ENCODE data around the gene EFR3B.
A peak's percentile ranks its signal among the peaks of the same experiment; 100 is the strongest.
"Not testable (repeated sequence)": the region's sequence is repeated elsewhere in the genome, so short reads cannot be mapped to it uniquely, and the experiment has no call there.

The EFR3B gene

DNA sequence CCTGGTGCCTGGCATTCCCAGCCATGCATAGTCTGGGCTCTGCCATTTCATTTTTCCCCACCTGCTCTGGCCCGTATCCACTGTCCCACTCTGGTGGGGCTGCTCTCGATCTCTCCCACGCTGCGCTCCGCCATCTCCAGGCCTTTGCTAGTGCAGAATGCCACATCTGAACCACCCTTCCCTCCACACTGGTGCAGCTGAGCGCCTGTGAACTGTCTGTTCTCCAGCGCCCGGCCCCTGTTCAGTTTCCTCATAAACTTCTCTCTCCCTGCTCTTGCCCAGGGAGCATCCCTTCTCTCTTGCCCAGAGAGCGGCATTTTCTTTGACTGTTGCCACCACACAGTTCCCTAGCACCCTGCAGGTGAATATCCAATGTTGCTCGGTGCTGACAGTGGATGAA is 105.0 kb downstream of the EFR3B start:
- no peak for DNase-seq (ENCODE audit: low read depth in 1 of 2, low spot score in 1 of 2)

DNA sequence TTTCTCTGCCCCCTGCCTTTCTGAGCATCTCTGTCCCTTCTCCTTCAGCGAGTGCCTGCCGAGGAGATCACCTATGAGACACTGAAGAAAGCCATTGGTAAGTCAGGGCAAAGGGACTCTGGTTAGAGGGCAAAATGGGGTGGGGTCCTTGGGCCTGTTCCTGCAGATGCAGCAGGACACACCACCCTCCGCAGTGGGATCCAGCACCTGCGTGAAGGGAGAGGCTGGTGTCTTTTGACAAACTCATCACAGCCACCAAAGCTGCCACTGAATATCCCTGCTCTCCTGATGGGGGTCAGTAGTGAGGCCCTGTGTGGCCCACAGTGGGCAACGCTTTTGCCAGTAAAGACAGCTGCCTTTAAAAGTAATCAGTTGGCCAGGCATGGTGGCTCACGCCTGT is 107.8 kb downstream of the EFR3B start:
- DNase-seq (ENCODE audit: low read depth in 1 of 2, low spot score in 1 of 2) = no peak

GRCh38 chr2:25150993-25151392 is 109.1 kb downstream of the EFR3B start:
- DNase-seq (ENCODE audit: low read depth in 1 of 2, low spot score in 1 of 2) = not testable (repeated sequence)

- no peak for DNase-seq (ENCODE audit: low read depth in 1 of 2, low spot score in 1 of 2)
Measured at GRCh38 chr2:25151718-25152117, 109.8 kb downstream of the EFR3B start.

GRCh38 chr2:25155401-25155800 is 113.5 kb downstream of the EFR3B start:
- DNase-seq (ENCODE audit: low read depth in 1 of 2, low spot score in 1 of 2) = no peak

- DNase-seq (ENCODE audit: low read depth in 1 of 2, low spot score in 1 of 2) = no peak
Measured at GRCh38 chr2:25158096-25158852, 116.4 kb downstream of the EFR3B start.

- no peak for DNase-seq (ENCODE audit: low read depth in 1 of 2, low spot score in 1 of 2)
Measured at GRCh38 chr2:25159949-25160348, 118.1 kb downstream of the EFR3B start.

GRCh38 chr2:25160376-25160775 is 118.5 kb downstream of the EFR3B start:
- DNase-seq (ENCODE audit: low read depth in 1 of 2, low spot score in 1 of 2) = no peak

- peak; percentile 57 to 69 for DNase-seq (ENCODE audit: low read depth in 1 of 2, low spot score in 1 of 2)
Measured at GRCh38 chr2:25161055-25161781, 119.3 kb downstream of the EFR3B start.

DNA sequence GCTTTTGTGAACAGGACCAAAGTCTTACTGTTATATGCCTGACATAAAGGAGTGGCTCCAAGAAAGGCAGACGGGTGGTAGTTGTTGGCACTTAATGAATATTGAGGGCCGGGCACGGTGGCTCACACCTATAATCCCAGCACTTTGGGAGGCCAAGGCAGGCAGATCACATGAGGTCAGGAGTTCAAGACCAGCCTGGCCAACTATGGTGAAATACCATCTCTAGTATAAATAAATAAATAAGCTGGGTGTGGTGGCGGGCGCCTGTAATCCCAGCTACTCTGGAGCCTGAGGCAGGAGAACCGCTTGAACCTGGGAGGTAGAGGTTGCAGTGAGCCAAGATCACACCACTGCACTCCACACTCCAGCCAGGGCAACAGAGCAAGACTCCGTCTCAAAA is 120.2 kb downstream of the EFR3B start:
- not testable (repeated sequence) for DNase-seq (ENCODE audit: low read depth in 1 of 2, low spot score in 1 of 2)

- DNase-seq (ENCODE audit: low read depth in 1 of 2, low spot score in 1 of 2) = no peak
Measured at GRCh38 chr2:25164561-25164960, 122.7 kb downstream of the EFR3B start.

GRCh38 chr2:25165992-25166875 is 124.4 kb downstream of the EFR3B start:
- no peak for DNase-seq (ENCODE audit: low read depth in 1 of 2, low spot score in 1 of 2)

GRCh38 chr2:25168256-25169072 is 126.6 kb downstream of the EFR3B start, which contains the start of gene POMC:
POMC (minus strand) TSS chr2:25168580; CDS start chr2:25164772, 3,808 bp downstream.
- DNase-seq (ENCODE audit: low read depth in 1 of 2, low spot score in 1 of 2) = no peak

GRCh38 chr2:25169073-25169470 is 127.2 kb downstream of the EFR3B start:
- no peak for DNase-seq (ENCODE audit: low read depth in 1 of 2, low spot score in 1 of 2)

DNA sequence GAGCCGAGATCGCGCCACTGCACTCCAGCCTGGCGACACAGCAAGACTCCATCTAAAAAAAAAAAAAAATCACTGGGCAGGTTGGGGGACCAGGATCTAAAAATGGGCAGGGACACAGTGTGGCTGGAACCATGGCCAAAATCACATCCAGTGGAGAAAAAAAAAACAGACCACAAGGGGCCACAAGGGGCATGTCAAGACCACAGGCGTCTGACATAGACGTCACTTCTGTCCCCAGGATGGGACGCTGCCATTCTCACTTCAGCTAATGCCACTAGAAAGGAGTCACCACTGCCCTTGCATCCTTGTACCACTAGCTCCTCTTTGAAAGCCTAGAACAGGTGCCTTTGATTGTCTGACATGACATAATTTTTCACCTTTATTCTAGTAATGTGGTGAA is 129.0 kb downstream of the EFR3B start:
- no peak for DNase-seq (ENCODE audit: low read depth in 1 of 2, low spot score in 1 of 2)

DNA sequence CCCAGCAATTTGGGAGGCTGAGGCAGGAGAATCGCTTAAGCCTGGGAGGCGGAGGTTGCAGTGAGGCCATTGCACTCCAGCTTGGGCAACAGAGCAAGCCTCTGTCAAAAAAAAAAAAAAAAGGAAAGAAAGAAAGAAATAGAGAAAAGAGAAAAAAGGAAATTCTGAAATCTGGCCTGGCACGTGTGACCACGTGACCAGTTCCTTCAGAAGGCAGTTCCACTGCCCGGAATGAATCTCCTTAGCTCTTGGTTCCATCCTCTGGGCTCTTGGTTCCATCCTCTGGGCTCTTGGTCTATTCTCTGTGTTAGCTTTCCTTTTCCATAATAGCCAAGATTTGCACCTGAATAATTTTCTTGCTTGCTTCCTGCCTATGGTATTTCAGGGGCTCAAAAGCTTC is 131.8 kb downstream of the EFR3B start:
- no peak for DNase-seq (ENCODE audit: low read depth in 1 of 2, low spot score in 1 of 2)

- no peak for DNase-seq (ENCODE audit: low read depth in 1 of 2, low spot score in 1 of 2)
Measured at GRCh38 chr2:25174192-25174861, 132.5 kb downstream of the EFR3B start.

DNA sequence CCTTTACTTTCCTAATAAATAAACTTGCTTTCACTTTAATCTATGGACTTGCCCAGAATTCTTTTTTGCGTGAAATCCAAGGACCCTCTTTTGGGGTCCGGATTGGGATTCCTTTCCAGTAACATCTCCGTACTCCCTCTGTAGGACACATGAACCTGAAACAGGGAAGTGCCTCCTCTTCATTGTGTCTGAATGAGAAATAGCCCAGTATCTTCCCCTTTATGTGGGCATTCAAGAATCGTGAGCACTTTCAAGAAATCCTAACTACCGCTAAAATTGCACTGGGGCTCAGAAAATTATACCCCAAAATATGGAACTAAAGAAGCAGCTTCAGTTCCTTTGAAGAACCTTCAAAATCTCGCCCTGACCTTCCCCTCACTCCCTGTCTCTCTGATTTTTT is 134.3 kb downstream of the EFR3B start:
- no peak for DNase-seq (ENCODE audit: low read depth in 1 of 2, low spot score in 1 of 2)

DNA sequence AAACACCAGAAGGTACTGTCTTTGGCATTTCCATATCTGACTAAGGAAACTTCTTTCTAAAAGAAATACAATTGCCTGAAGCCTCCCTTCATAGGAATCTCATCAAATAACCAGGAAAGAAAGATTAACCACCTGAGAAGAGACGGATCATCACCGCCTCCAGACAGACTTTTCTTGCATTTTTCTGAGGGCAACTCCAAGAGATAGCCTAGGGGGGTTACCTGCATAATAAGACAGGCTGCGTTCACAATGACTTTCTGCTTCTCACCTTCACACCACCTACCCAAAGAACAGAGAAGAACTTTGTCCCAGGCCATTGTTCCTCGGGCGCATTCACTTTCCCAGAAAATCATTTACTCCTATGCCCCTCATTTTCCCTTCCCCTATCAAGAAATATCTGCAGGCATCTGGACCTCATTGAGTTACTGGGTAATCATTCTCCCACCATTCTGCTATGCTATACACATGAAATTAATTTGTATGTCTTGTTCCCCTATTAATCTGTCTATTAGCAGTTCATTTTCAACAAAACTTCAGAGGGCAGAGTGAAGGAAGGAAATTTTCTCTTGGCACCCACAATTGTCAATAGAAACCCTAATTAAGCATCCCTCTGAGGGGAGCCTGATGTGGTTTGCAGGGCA is 134.8 kb downstream of the EFR3B start:
- no peak for DNase-seq (ENCODE audit: low read depth in 1 of 2, low spot score in 1 of 2)

DNA sequence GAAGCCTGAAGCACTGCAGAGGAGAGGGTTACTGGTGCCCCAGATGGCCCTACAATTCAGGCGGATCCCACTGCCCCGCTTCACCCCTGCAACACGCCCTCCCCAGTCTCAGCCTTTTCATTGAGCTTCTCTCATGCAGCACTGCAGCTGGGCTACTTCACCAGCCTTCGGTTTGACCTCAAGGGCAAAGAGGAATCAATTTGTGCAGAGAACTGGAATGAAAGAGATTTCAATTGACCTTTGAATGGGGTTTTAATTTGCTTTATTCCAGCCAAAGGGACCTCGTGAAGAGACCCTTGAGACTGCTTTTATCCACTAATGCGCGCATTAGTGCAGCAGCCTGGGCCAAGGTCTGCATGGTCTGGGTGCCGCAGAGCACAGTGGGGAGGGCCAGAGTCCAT is 135.3 kb downstream of the EFR3B start:
- no peak for DNase-seq (ENCODE audit: low read depth in 1 of 2, low spot score in 1 of 2)
